ENCODE data around the gene AMH. TPM values are rescaled to one million over a fixed set of nuclear protein-coding genes. Genes with fewer than 3 reads are reported as not detected.

Gene AMH
- total RNA-seq, 2 experiments from 2014 or later: 14.8 to 49.7 TPM

DNA sequence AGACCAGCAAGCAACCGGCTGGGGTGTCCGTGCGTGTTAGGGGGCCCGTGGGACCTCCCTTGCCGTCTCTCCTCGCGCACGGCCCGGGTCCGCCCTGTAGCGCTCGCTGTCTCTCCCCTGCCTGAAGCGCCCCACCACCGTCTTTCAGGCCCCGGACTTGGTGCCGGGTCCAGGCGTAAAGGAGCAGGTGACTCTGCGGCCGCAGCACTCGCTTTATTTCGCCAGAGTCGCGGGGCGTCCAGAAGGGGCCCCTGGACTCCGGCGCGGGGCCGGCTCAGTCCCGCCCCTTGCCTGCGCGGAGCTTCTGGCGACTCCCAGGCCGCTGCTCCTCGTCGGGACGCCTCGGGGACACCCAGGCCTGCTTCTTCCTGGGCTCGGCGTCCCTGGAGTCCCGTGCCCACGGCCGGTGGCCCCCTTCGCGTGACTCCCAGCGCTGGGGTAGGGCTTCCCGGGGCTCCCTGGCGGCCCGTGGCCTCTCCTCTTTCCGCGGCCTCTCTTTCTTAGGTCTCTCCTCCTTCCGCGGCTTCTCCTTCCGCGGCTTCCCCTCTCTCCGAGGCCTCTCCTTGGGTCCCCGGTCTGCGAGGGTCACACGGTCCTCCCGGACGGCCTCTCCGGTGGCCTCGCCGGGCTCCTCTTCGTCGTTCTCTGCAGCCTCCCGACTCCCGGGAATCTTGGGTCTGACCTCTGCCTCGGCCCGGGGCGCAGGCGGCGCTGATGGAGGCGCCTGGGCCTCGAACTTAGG lies 3.1 kb downstream of the AMH start:
- H4K20me1 ChIP-seq (ENCODE audit: insufficient read depth, low read length): no peaks in the 10 kb centered on the region
- ChIA-PET POLR2A (no interaction called here), CTCF (ENCODE audit: unreplicated experiment) (no interaction called here)
- H3K9me3 ChIP-seq (ENCODE audit: low read length): no peaks in the 10 kb centered on the region
- H3K9me2 ChIP-seq (ENCODE audit: insufficient read depth, low read length): no peaks in the 10 kb centered on the region
- no peak for DNase-seq (ENCODE audit: low spot score)
- peaks cover 22% of the 10 kb centered on the region for H3K36me3 ChIP-seq (ENCODE audit: insufficient read depth, low read length)
- intact Hi-C loops (cut with micrococcal nuclease; ENCODE audit: unreplicated experiment): no loop called here
- BruUV-seq (replicated peaks): no TSS peak
- H2AFZ ChIP-seq (ENCODE audit: low read length): no peak overlapping the region
- peak overlapping the region; percentile 61; the same call in 1 of the 2 replicates for H3K4me2 ChIP-seq (ENCODE audit: low read length)
- H3K79me2 ChIP-seq (ENCODE audit: insufficient read depth, low read depth, low read length): no peaks in the 10 kb centered on the region
- no peak overlapping the region for H3K27ac ChIP-seq (ENCODE audit: low read depth, low read length, poor library complexity, severe bottlenecking)
- no peak overlapping the region for H3K4me3 ChIP-seq (ENCODE audit: low read depth, low read length, poor library complexity, severe bottlenecking)
- TF ChIP-seq, protein P1, sequence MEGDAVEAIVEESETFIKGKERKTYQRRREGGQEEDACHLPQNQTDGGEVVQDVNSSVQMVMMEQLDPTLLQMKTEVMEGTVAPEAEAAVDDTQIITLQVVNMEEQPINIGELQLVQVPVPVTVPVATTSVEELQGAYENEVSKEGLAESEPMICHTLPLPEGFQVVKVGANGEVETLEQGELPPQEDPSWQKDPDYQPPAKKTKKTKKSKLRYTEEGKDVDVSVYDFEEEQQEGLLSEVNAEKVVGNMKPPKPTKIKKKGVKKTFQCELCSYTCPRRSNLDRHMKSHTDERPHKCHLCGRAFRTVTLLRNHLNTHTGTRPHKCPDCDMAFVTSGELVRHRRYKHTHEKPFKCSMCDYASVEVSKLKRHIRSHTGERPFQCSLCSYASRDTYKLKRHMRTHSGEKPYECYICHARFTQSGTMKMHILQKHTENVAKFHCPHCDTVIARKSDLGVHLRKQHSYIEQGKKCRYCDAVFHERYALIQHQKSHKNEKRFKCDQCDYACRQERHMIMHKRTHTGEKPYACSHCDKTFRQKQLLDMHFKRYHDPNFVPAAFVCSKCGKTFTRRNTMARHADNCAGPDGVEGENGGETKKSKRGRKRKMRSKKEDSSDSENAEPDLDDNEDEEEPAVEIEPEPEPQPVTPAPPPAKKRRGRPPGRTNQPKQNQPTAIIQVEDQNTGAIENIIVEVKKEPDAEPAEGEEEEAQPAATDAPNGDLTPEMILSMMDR (conservative IDR thresholded peaks at IDR 0.05; ENCODE audit: low read length): no peak
- TF ChIP-seq EZH2phosphoT487 (IDR thresholded peaks at IDR 0.05; ENCODE audit: borderline replicate concordance, low read depth, low read length): no peak
- H3K4me1 ChIP-seq (ENCODE audit: insufficient read depth, low read length, poor library complexity, severe bottlenecking): peaks cover 32% of the 10 kb centered on the region

DNA sequence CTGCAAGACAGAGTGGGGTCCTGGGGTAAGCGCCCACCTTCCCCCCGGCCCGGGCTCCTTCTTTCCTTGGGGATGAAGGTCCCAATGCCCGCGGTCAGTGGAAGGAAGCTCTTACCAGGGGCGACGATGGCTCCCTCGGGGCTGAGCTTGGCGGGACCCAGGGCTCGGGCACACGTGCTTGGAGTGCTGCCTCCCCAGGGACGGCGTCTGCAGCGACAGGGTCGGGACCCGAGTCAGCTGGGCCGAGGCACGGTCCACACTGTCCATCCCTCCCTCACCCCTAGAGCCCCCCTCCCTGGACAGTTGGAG lies 3.6 kb downstream of the AMH start:
- H2AFZ ChIP-seq (ENCODE audit: low read length): no peak overlapping the region
- CTCF ChIA-PET (ENCODE audit: unreplicated experiment): no interaction called here
- H3K36me3 ChIP-seq (ENCODE audit: insufficient read depth, low read length): peaks cover 17% of the 10 kb centered on the region
- TF ChIP-seq, protein P1 (conservative IDR thresholded peaks at IDR 0.05; ENCODE audit: low read length): no peak
- no peak for TF ChIP-seq EZH2phosphoT487 (IDR thresholded peaks at IDR 0.05; ENCODE audit: borderline replicate concordance, low read depth, low read length)
- peak overlapping the region; percentile 47 for H3K4me3 ChIP-seq (ENCODE audit: low read depth, low read length, poor library complexity, severe bottlenecking)
- intact Hi-C loops (cut with micrococcal nuclease; ENCODE audit: unreplicated experiment): loop anchor here (1.0 kb wide), 1 partner anchor 21 kb away; no protein-coding TSS in a partner anchor
- BruUV-seq (replicated peaks): no TSS peak
- no peaks in the 10 kb centered on the region for H3K9me2 ChIP-seq (ENCODE audit: insufficient read depth, low read length)
- peaks cover 37% of the 10 kb centered on the region for H3K4me1 ChIP-seq (ENCODE audit: insufficient read depth, low read length, poor library complexity, severe bottlenecking)
- H3K27ac ChIP-seq (ENCODE audit: low read depth, low read length, poor library complexity, severe bottlenecking): no peak overlapping the region
- H4K20me1 ChIP-seq (ENCODE audit: insufficient read depth, low read length): no peaks in the 10 kb centered on the region
- POLR2A ChIA-PET: interaction anchor here (1.0 kb wide), 1 partner anchor 15 kb away, joined by 3 read pairs; no protein-coding TSS in a partner anchor
- H3K4me2 ChIP-seq (ENCODE audit: low read length): peak overlapping the region; percentile 61
- no peaks in the 10 kb centered on the region for H3K9me3 ChIP-seq (ENCODE audit: low read length)
- no peak for DNase-seq (ENCODE audit: low spot score)
- no peaks in the 10 kb centered on the region for H3K79me2 ChIP-seq (ENCODE audit: insufficient read depth, low read depth, low read length)
